A673 (cell line): Measurements from ENCODE around the gene INPP4B.

Experiments
- EZH2 ChIP-seq: fragments of 200-600 bp; sonication (generic); IDR thresholded peaks from 2 replicates; pipeline ENCODE4 v1.6.1; 2017; ENCODE audit warnings: borderline replicate concordance, low read depth, mild to moderate bottlenecking, mixed read lengths, antibody characterized with exemption, low read length; ENCODE audit not compliant: poor library complexity, severe bottlenecking
- TF ChIP-seq, protein P1 (sequence below): fragments of 300-800, 200-600 bp; sonication (generic); conservative IDR thresholded peaks from 2 replicates; pipeline ENCODE4 v1.5.1; 2017; ENCODE audit warnings: low read depth, mild to moderate bottlenecking, antibody characterized with exemption, low read length, moderate library complexity, mixed read lengths

DNA sequence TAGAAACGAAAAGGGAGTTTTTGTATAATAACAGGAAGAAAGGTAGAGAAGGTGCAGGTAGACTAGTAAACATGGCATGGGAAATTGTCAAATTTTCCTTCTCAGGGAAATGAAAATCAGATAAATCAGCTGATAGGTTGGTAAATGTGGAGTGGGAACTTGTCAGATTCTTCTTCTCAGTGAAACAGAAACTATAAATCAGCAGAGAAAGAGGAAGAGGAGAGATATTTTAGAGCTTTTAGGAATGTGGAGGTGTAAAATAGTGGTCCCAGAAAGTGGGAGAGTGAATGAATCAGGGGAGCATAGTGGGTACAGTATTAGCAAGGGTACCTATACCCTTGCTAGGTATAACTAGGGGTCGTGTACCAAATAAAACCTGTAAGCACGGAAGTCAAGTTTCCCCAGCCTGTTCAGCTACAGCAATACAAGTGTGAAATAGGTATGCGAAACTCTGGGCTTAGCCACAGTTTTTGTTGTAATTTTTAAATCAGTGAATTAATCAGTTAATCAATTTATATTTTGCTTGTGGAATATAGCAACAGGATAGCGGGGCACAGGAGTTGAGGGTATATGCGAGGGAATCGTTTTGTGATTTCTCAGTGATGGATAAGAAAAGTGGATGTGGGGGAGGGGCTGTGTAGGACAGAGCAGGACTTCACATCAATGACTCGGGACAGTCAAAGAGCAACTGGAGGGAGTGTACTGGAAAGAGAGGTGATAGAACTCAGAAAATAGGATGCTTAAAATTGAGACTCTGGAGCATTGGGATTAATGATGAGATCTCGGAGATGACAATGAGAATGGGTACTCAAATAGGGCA, 561.5 kb downstream of the INPP4B start:
- TF ChIP-seq, protein P1, sequence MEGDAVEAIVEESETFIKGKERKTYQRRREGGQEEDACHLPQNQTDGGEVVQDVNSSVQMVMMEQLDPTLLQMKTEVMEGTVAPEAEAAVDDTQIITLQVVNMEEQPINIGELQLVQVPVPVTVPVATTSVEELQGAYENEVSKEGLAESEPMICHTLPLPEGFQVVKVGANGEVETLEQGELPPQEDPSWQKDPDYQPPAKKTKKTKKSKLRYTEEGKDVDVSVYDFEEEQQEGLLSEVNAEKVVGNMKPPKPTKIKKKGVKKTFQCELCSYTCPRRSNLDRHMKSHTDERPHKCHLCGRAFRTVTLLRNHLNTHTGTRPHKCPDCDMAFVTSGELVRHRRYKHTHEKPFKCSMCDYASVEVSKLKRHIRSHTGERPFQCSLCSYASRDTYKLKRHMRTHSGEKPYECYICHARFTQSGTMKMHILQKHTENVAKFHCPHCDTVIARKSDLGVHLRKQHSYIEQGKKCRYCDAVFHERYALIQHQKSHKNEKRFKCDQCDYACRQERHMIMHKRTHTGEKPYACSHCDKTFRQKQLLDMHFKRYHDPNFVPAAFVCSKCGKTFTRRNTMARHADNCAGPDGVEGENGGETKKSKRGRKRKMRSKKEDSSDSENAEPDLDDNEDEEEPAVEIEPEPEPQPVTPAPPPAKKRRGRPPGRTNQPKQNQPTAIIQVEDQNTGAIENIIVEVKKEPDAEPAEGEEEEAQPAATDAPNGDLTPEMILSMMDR = no peak
- no peak for TF ChIP-seq EZH2
